Fibroblast of lung (primary cell): Measurements from ENCODE around the gene KRTAP17-1. TPM values are rescaled to one million over a fixed set of nuclear protein-coding genes. Genes with fewer than 3 reads are reported as not detected.
"Not testable (repeated sequence)": the region's sequence is repeated elsewhere in the genome, so short reads cannot be mapped to it uniquely, and the experiment has no call there.

Experiments
- DNase-seq, 2 donors: peaks; one replicate each; pipeline versions ENCODE4 v3.0.0 to v3.0.0-alpha.2; 2010; ENCODE audit warnings: low read depth in 2 of 2
- H2AFZ ChIP-seq: 2 replicates; pipeline ENCODE4 v1.5.1; 2012; ENCODE audit warnings: low read length, control low read depth, inconsistent platforms
- H3K27ac ChIP-seq: 2 replicates; pipeline ENCODE4 v1.5.1; 2011; ENCODE audit warnings: low read length, control low read depth; ENCODE audit not compliant: insufficient read depth
- H3K27me3 ChIP-seq: 2 replicates; pipeline ENCODE4 v1.5.1; 2011; ENCODE audit warnings: mild to moderate bottlenecking, low read length; ENCODE audit not compliant: control insufficient read depth, insufficient read depth
- H3K36me3 ChIP-seq: 2 replicates; pipeline ENCODE4 v1.5.1; 2011; ENCODE audit warnings: low read length; ENCODE audit not compliant: control insufficient read depth, insufficient read depth
- H3K4me1 ChIP-seq: 2 replicates; pipeline ENCODE4 v1.5.1; 2011; ENCODE audit warnings: low read length; ENCODE audit not compliant: control insufficient read depth, insufficient read depth; ENCODE audit errors: extremely low read depth
- H3K4me2 ChIP-seq: 2 replicates; pipeline ENCODE4 v1.5.1; 2011; ENCODE audit warnings: low read length, control low read depth; ENCODE audit not compliant: insufficient read depth; ENCODE audit errors: extremely low read depth
- H3K4me3 ChIP-seq, 4 experiments: fragments of 200-600 bp in 1 of 4; sonication (generic) in 1 of 4; replicated peaks in 1 of 4; 2 replicates each; pipeline ENCODE4 v1.5.1; 2011 to 2016; ENCODE audit warnings: low read length in 4 of 4, low read depth in 3 of 4, mild to moderate bottlenecking in 3 of 4, control low read depth in 2 of 4, inconsistent platforms in 1 of 4, mixed read lengths in 1 of 4; ENCODE audit not compliant: insufficient read depth in 1 of 4; ENCODE audit errors: control extremely low read depth in 1 of 4
- H3K79me2 ChIP-seq: 2 replicates; pipeline ENCODE4 v1.5.1; 2012; ENCODE audit warnings: mild to moderate bottlenecking, low read length, inconsistent platforms; ENCODE audit not compliant: control insufficient read depth, insufficient read depth
- H3K9ac ChIP-seq: 2 replicates; pipeline ENCODE4 v1.5.1; 2011; ENCODE audit warnings: mild to moderate bottlenecking, low read length, control low read depth; ENCODE audit not compliant: insufficient read depth
- H3K9me3 ChIP-seq: 2 replicates; pipeline ENCODE4 v1.5.1; 2012; ENCODE audit warnings: low read depth, low read length; ENCODE audit not compliant: control insufficient read depth, insufficient read depth
- H4K20me1 ChIP-seq: 2 replicates; pipeline ENCODE4 v1.5.1; 2011; ENCODE audit warnings: low read length; ENCODE audit not compliant: control insufficient read depth, insufficient read depth; ENCODE audit errors: extremely low read depth
- CTCF ChIP-seq, 2 donors: IDR thresholded peaks in 1 of 2; conservative IDR thresholded peaks in 1 of 2; 1 replicate in 1 of 2; 2 replicates in 1 of 2; pipeline ENCODE4 v1.5.1; 2011 to 2012; ENCODE audit warnings: low read length in 2 of 2, control low read depth in 1 of 2, inconsistent platforms in 1 of 2, low read depth in 1 of 2, mild to moderate bottlenecking in 1 of 2
- EZH2 ChIP-seq: IDR thresholded peaks from 2 replicates; pipeline ENCODE4 v1.5.1; 2012; ENCODE audit warnings: low read length, control low read depth, mild to moderate bottlenecking; ENCODE audit errors: missing control alignments
- polyA plus RNA-seq, 2 donors: library from polyadenylated mRNA; depleted of rRNA in 1 of 2; stranded (reverse) in 1 of 2; unstranded in 1 of 2; fragments of >200 nt; gene quantifications; 2 replicates each; pipeline ENCODE4 v1.2.1, GENCODE V29; 2011 to 2012; ENCODE audit warnings: missing spikeins in 1 of 2
- total RNA-seq: library from RNA; depleted of rRNA; stranded (reverse); fragments of >200 nt; gene quantifications from 2 replicates; pipeline ENCODE4 v1.2.1, GENCODE V29; 2014

Gene KRTAP17-1
- total and polyA plus RNA-seq, 2 donors (not counting 1 experiment from before 2014, with no cell fraction given): not detected

GRCh38 chr17:41354536-41354935 lies 39.0 kb upstream of the KRTAP17-1 start:
- TF ChIP-seq EZH2: no peak
- no peak for TF ChIP-seq CTCF (conservative IDR thresholded peaks at IDR 0.05 in 1 of 2, IDR thresholded peaks at IDR 0.05 in 1 of 2; ENCODE audit: low read depth in 1 of 2, low read length in 2 of 2)
- peaks cover 2% of the 10 kb centered on the region for H4K20me1 ChIP-seq
- H3K4me1 ChIP-seq: no peaks in the 10 kb centered on the region
- H3K9ac ChIP-seq: no peak overlapping the region
- DNase-seq: no peak
- H3K4me3 ChIP-seq: no peak overlapping the region
- H3K27me3 ChIP-seq: peaks cover 10% of the 10 kb centered on the region
- no peak overlapping the region for H2AFZ ChIP-seq
- H3K4me2 ChIP-seq: no peak overlapping the region
- no peaks in the 10 kb centered on the region for H3K36me3 ChIP-seq
- no peaks in the 10 kb centered on the region for H3K79me2 ChIP-seq
- H3K27ac ChIP-seq: no peak overlapping the region
- H3K9me3 ChIP-seq: no peaks in the 10 kb centered on the region

- no peak overlapping the region for H3K9ac ChIP-seq
- TF ChIP-seq EZH2 (no peak), CTCF (conservative IDR thresholded peaks at IDR 0.05 in 1 of 2, IDR thresholded peaks at IDR 0.05 in 1 of 2; ENCODE audit: low read depth in 1 of 2, low read length in 2 of 2) (no peak)
- peaks cover 2% of the 10 kb centered on the region for H4K20me1 ChIP-seq
- no peak overlapping the region for H3K27ac ChIP-seq
- no peaks in the 10 kb centered on the region for H3K36me3 ChIP-seq
- no peak overlapping the region for H3K4me2 ChIP-seq
- H3K79me2 ChIP-seq: no peaks in the 10 kb centered on the region
- DNase-seq: no peak
- H3K27me3 ChIP-seq: peaks cover 10% of the 10 kb centered on the region
- H3K4me1 ChIP-seq: no peaks in the 10 kb centered on the region
- no peak overlapping the region for H2AFZ ChIP-seq
- H3K9me3 ChIP-seq: no peaks in the 10 kb centered on the region
- H3K4me3 ChIP-seq: no peak overlapping the region
Measured at GRCh38 chr17:41352597-41353366, 37.3 kb upstream of the KRTAP17-1 start.

- Histone ChIP-seq H2AFZ (no peak overlapping the region), H4K20me1 (peaks cover 2% of the 10 kb centered on the region), H3K9ac (no peak overlapping the region), H3K79me2 (no peaks in the 10 kb centered on the region), H3K4me2 (no peak overlapping the region), H3K36me3 (no peaks in the 10 kb centered on the region), H3K4me1 (no peaks in the 10 kb centered on the region), H3K9me3 (no peaks in the 10 kb centered on the region), H3K27me3 (peaks cover 10% of the 10 kb centered on the region), H3K4me3 (no peak overlapping the region), H3K27ac (no peak overlapping the region)
- TF ChIP-seq CTCF (conservative IDR thresholded peaks at IDR 0.05 in 1 of 2, IDR thresholded peaks at IDR 0.05 in 1 of 2; ENCODE audit: low read depth in 1 of 2, low read length in 2 of 2) (no peak), EZH2 (no peak)
- DNase-seq: no peak
Measured at GRCh38 chr17:41351177-41351576, 35.7 kb upstream of the KRTAP17-1 start.

- DNase-seq, H3K9ac ChIP-seq, H3K27ac ChIP-seq, H2AFZ ChIP-seq, H4K20me1 ChIP-seq, H3K4me1 ChIP-seq, H3K36me3 ChIP-seq, H3K9me3 ChIP-seq, H3K79me2 ChIP-seq, H3K27me3 ChIP-seq, H3K4me2 ChIP-seq, H3K4me3 ChIP-seq: not testable (repeated sequence)
Measured at GRCh38 chr17:41350381-41350878, 34.9 kb upstream of the KRTAP17-1 start, which contains the start of gene KRT33A. TSS of gene KRT33A (minus strand) at chr17:41350828. CDS start at chr17:41350767, 61 bp downstream.
